Hepatocyte (in vitro differentiated cells): ENCODE results near the gene HSPBP1. TPM values are rescaled to one million over a fixed set of nuclear protein-coding genes. Genes with fewer than 3 reads are reported as not detected.

Source experiments
- DNase-seq: peaks from one replicate; pipeline ENCODE4 v3.0.0-alpha.2; 2016; ENCODE audit warnings: low spot score
- H2AFZ ChIP-seq: fragments of 200-600 bp; sonication (generic); 2 replicates; pipeline ENCODE4 v1.6.0; 2016; ENCODE audit warnings: antibody characterized with exemption, mild to moderate bottlenecking
- H3K27ac ChIP-seq: fragments of 200-600 bp; sonication (generic); 2 replicates; pipeline ENCODE4 v1.5.1; 2016; ENCODE audit warnings: mild to moderate bottlenecking
- H3K27me3 ChIP-seq: fragments of 200-600 bp; sonication (generic); 2 replicates; pipeline ENCODE4 v1.6.1; 2016
- H3K36me3 ChIP-seq: fragments of 200-600 bp; sonication (generic); replicated peaks from 2 replicates; pipeline ENCODE4 v1.5.1; 2016; ENCODE audit warnings: low read depth; ENCODE audit not compliant: insufficient read depth
- H3K4me1 ChIP-seq: fragments of 200-600 bp; sonication (generic); 2 replicates; pipeline ENCODE4 v1.5.1; 2016; ENCODE audit warnings: mild to moderate bottlenecking, moderate library complexity; ENCODE audit not compliant: insufficient read depth
- H3K4me2 ChIP-seq: fragments of 200-600 bp; sonication (generic); 2 replicates; pipeline ENCODE4 v1.6.0; 2016
- H3K4me3 ChIP-seq: fragments of 200-600 bp; sonication (generic); 2 replicates; pipeline ENCODE4 v1.5.1; 2016; ENCODE audit warnings: mild to moderate bottlenecking
- H3K79me2 ChIP-seq: fragments of 200-600 bp; sonication (generic); 2 replicates; pipeline ENCODE4 v1.6.0; 2017; ENCODE audit warnings: mild to moderate bottlenecking
- H3K9me2 ChIP-seq: fragments of 200-600 bp; sonication (generic); replicated peaks from 2 replicates; pipeline ENCODE4 v1.6.0; 2017; ENCODE audit warnings: mild to moderate bottlenecking; ENCODE audit not compliant: insufficient read depth
- H3K9me3 ChIP-seq: fragments of 200-600 bp; sonication (generic); 2 replicates; pipeline ENCODE4 v1.5.1; 2016; ENCODE audit warnings: low read depth, mild to moderate bottlenecking
- H4K20me1 ChIP-seq: fragments of 200-600 bp; sonication (generic); 2 replicates; pipeline ENCODE4 v1.6.0; 2016; ENCODE audit warnings: mild to moderate bottlenecking; ENCODE audit not compliant: insufficient read depth, poor library complexity, severe bottlenecking
- CTCF ChIP-seq: fragments of 200-600 bp; sonication (generic); IDR thresholded peaks from 2 replicates; pipeline ENCODE4 v1.5.1; 2016; ENCODE audit warnings: antibody characterized with exemption, mild to moderate bottlenecking; ENCODE audit not compliant: poor library complexity
- EZH2 ChIP-seq: fragments of 200-600 bp; sonication (generic); IDR thresholded peaks from 2 replicates; pipeline ENCODE4 v1.6.1; 2016; ENCODE audit warnings: antibody characterized with exemption, mild to moderate bottlenecking, borderline replicate concordance
- EZH2phosphoT487 ChIP-seq: fragments of 200-600 bp; sonication (generic); IDR thresholded peaks from one replicate; pipeline ENCODE4 v1.6.1; 2018; ENCODE audit warnings: antibody characterized with exemption, mild to moderate bottlenecking, low read depth, moderate library complexity; ENCODE audit not compliant: unreplicated experiment, severe bottlenecking
- WGBS: methylation state at CpG from one replicate; pipeline ENCODE4 v1.1.6; 2016; ENCODE audit warnings: low lambda C conversion rate; ENCODE audit errors: missing lambda C conversion rate; 5-methylcytosine and 5-hydroxymethylcytosine counted together
- polyA plus RNA-seq: library from polyadenylated mRNA; unstranded; fragments of >200 nt; fragmentation: Nextera tagmentation; extraction: Ambion mirVana; gene quantifications from 2 replicates; pipeline ENCODE4 v1.2.1, GENCODE V29; 2016
- total RNA-seq: library from RNA; depleted of rRNA; stranded (reverse); fragments of >200 nt; gene quantifications from 2 replicates; pipeline ENCODE4 v1.2.3, GENCODE V29; 2014

Gene HSPBP1
- total and polyA plus RNA-seq, 2 experiments from 2014 or later: 31.5 to 52.2 TPM

GRCh38 chr19:55301459-55302317 is 21.8 kb upstream of the HSPBP1 start:
- H2AFZ ChIP-seq: peak overlapping the region; percentile 79
- 25% methylated on average over 42 of the region's 42 CpGs for WGBS
- H3K79me2 ChIP-seq: no peaks in the 10 kb centered on the region
- H4K20me1 ChIP-seq: no peaks in the 10 kb centered on the region
- peak overlapping the region; percentile 83 for H3K4me2 ChIP-seq
- H3K27ac ChIP-seq: no peak overlapping the region
- no peaks in the 10 kb centered on the region for H3K36me3 ChIP-seq
- H3K9me2 ChIP-seq: no peaks in the 10 kb centered on the region
- H3K4me1 ChIP-seq: no peaks in the 10 kb centered on the region
- H3K27me3 ChIP-seq: no peaks in the 10 kb centered on the region
- no peaks in the 10 kb centered on the region for H3K9me3 ChIP-seq
- TF ChIP-seq EZH2phosphoT487: no peak
- TF ChIP-seq CTCF: peak; percentile 92
- no peak overlapping the region for H3K4me3 ChIP-seq
- peak; percentile 91 for DNase-seq

- no peak overlapping the region for H3K4me3 ChIP-seq
- H3K27ac ChIP-seq: no peak overlapping the region
- WGBS: 84% methylated on average over 15 of the region's 15 CpGs
- no peaks in the 10 kb centered on the region for H3K9me2 ChIP-seq
- TF ChIP-seq EZH2 (no peak), EZH2phosphoT487 (no peak), CTCF (no peak)
- H3K36me3 ChIP-seq: no peaks in the 10 kb centered on the region
- H3K4me1 ChIP-seq: no peaks in the 10 kb centered on the region
- H4K20me1 ChIP-seq: no peaks in the 10 kb centered on the region
- H3K27me3 ChIP-seq: no peaks in the 10 kb centered on the region
- H2AFZ ChIP-seq: no peak overlapping the region
- no peak overlapping the region for H3K4me2 ChIP-seq
- H3K9me3 ChIP-seq: no peaks in the 10 kb centered on the region
- DNase-seq: no peak
- H3K79me2 ChIP-seq: no peaks in the 10 kb centered on the region
Measured at GRCh38 chr19:55300886-55301458, 21.1 kb upstream of the HSPBP1 start.

GRCh38 chr19:55299991-55300390 is 20.1 kb upstream of the HSPBP1 start:
- 93% methylated on average over 10 of the region's 10 CpGs for WGBS
- no peaks in the 10 kb centered on the region for H3K4me1 ChIP-seq
- H3K4me3 ChIP-seq: no peak overlapping the region
- H4K20me1 ChIP-seq: no peaks in the 10 kb centered on the region
- no peaks in the 10 kb centered on the region for H3K9me3 ChIP-seq
- TF ChIP-seq EZH2phosphoT487 (no peak), EZH2 (no peak), CTCF (no peak)
- DNase-seq: no peak
- no peaks in the 10 kb centered on the region for H3K36me3 ChIP-seq
- no peak overlapping the region for H3K27ac ChIP-seq
- no peak overlapping the region for H3K4me2 ChIP-seq
- no peaks in the 10 kb centered on the region for H3K9me2 ChIP-seq
- no peaks in the 10 kb centered on the region for H3K79me2 ChIP-seq
- H2AFZ ChIP-seq: no peak overlapping the region
- H3K27me3 ChIP-seq: no peaks in the 10 kb centered on the region
